CD14-positive monocyte (primary cell): Measurements from ENCODE around the gene TTC7B. TPM values are rescaled to one million over a fixed set of nuclear protein-coding genes. Genes with fewer than 3 reads are reported as not detected.
A peak's percentile ranks its signal among the peaks of the same experiment; 100 is the strongest.

Source experiments
- DNase-seq, 3 donors: peaks; one replicate each; pipeline ENCODE4 v3.0.0-alpha.2; 2011 to 2022
- H2AFZ ChIP-seq: 2 replicates; pipeline ENCODE4 v1.6.0; 2012; ENCODE audit warnings: mild to moderate bottlenecking, low read depth, low read length, inconsistent platforms; ENCODE audit not compliant: insufficient read depth, poor library complexity, severe bottlenecking
- H3K27ac ChIP-seq, 2 donors: 1 replicate in 1 of 2; 2 replicates in 1 of 2; pipeline ENCODE4 v1.5.1; 2012 to 2013; ENCODE audit warnings: low read length in 2 of 2, control low read depth in 1 of 2, inconsistent platforms in 1 of 2, low read depth in 1 of 2, mild to moderate bottlenecking in 1 of 2
- H3K27me3 ChIP-seq, 2 donors: one replicate each; pipeline versions ENCODE4 v1.6.0 to v1.6.1; 2011 to 2013; ENCODE audit warnings: low read length in 2 of 2; ENCODE audit not compliant: control insufficient read depth in 2 of 2, insufficient read depth in 2 of 2
- H3K36me3 ChIP-seq, 2 donors: replicated peaks in 1 of 2; 1 replicate in 1 of 2; 2 replicates in 1 of 2; pipeline versions ENCODE4 v1.5.1 to v1.6.1; 2012 to 2013; ENCODE audit warnings: low read length in 2 of 2, control low read depth in 1 of 2, inconsistent platforms in 1 of 2, mild to moderate bottlenecking in 1 of 2; ENCODE audit not compliant: insufficient read depth in 2 of 2, control insufficient read depth in 1 of 2
- H3K4me1 ChIP-seq, 2 donors: 1 replicate in 1 of 2; 2 replicates in 1 of 2; pipeline versions ENCODE4 v1.5.1 to v1.6.1; 2012 to 2013; ENCODE audit warnings: low read length in 2 of 2, control low read depth in 1 of 2, inconsistent platforms in 1 of 2, mild to moderate bottlenecking in 1 of 2, moderate library complexity in 1 of 2; ENCODE audit not compliant: insufficient read depth in 2 of 2, control insufficient read depth in 1 of 2
- H3K4me2 ChIP-seq: replicated peaks from 2 replicates; pipeline ENCODE3; 2012; ENCODE audit warnings: low read length, moderate library complexity, mild to moderate bottlenecking; ENCODE audit not compliant: poor library complexity, severe bottlenecking; ENCODE audit errors: extremely low read depth
- H3K4me3 ChIP-seq, 3 experiments: fragments of 200-600 bp in 1 of 3; sonication (generic) in 1 of 3; replicated peaks in 1 of 3; 1 replicate in 2 of 3; 2 replicates in 1 of 3; pipeline ENCODE4 v1.5.1; 2011 to 2013; ENCODE audit warnings: low read length in 3 of 3, mild to moderate bottlenecking in 3 of 3, control low read depth in 2 of 3, low read depth in 2 of 3, inconsistent platforms in 1 of 3, moderate library complexity in 1 of 3
- H3K79me2 ChIP-seq: 2 replicates; pipeline ENCODE4 v1.6.0; 2012; ENCODE audit warnings: mild to moderate bottlenecking, control low read depth, inconsistent platforms, low read length, moderate library complexity; ENCODE audit not compliant: insufficient read depth
- H3K9ac ChIP-seq: 2 replicates; pipeline ENCODE4 v1.6.0; 2017; ENCODE audit warnings: low read length, mild to moderate bottlenecking; ENCODE audit not compliant: insufficient read depth, poor library complexity, severe bottlenecking
- H3K9me3 ChIP-seq, 2 donors: replicated peaks in 1 of 2; 1 replicate in 1 of 2; 2 replicates in 1 of 2; pipeline versions ENCODE4 v1.5.1 to v1.6.1; 2012 to 2013; ENCODE audit warnings: low read length in 2 of 2, control low read depth in 1 of 2; ENCODE audit not compliant: control insufficient read depth in 1 of 2, insufficient read depth in 1 of 2
- H4K20me1 ChIP-seq: 2 replicates; pipeline ENCODE4 v1.6.0; 2012; ENCODE audit warnings: mild to moderate bottlenecking, low read length, control low read depth, moderate library complexity; ENCODE audit not compliant: insufficient read depth
- H3K27ac Mint-ChIP-seq, 7 donors: one replicate each; pipeline ENCODE4 v1.8.0; 2020; ENCODE audit warnings: mild to moderate bottlenecking in 7 of 7, mixed read lengths in 7 of 7, moderate library complexity in 6 of 7, inconsistent platforms in 2 of 7
- H3K27me3 Mint-ChIP-seq, 3 donors: one replicate each; pipeline ENCODE4 v1.8.0; 2021 to 2022; ENCODE audit warnings: low read depth in 3 of 3, mild to moderate bottlenecking in 3 of 3, mixed read lengths in 3 of 3, moderate library complexity in 3 of 3, inconsistent platforms in 1 of 3
- H3K36me3 Mint-ChIP-seq, 2 donors: one replicate each; pipeline ENCODE4 v1.8.0; 2020; ENCODE audit warnings: mixed read lengths in 2 of 2, inconsistent platforms in 1 of 2, mild to moderate bottlenecking in 1 of 2
- H3K4me1 Mint-ChIP-seq: one replicate; pipeline ENCODE4 v1.8.0; 2020; ENCODE audit warnings: mild to moderate bottlenecking, mixed read lengths
- H3K4me3 Mint-ChIP-seq, 2 donors: one replicate each; pipeline ENCODE4 v1.8.0; 2020; ENCODE audit warnings: mild to moderate bottlenecking in 2 of 2, mixed read lengths in 2 of 2, moderate library complexity in 1 of 2
- H3K9me3 Mint-ChIP-seq, 7 donors: one replicate each; pipeline ENCODE4 v1.8.0; 2020 to 2022; ENCODE audit warnings: mixed read lengths in 7 of 7, mild to moderate bottlenecking in 6 of 7, moderate library complexity in 6 of 7, inconsistent platforms in 2 of 7
- CTCF ChIP-seq: fragments of 200-600 bp; IDR thresholded peaks from one replicate; pipeline ENCODE4 v1.8.0; 2022; ENCODE audit warnings: antibody characterized with exemption, mild to moderate bottlenecking
- WGBS: methylation state at CpG from one replicate; pipeline ENCODE4 v1.1.5; 2013; ENCODE audit warnings: missing lambda C conversion rate; ENCODE audit not compliant: insufficient coverage; 5-methylcytosine and 5-hydroxymethylcytosine counted together
- intact Hi-C, 2 donors: fragments of 100-400 bp; cut with micrococcal nuclease; formaldehyde crosslinking; loops; one replicate each; pipeline versions ENCODE4 v1.15.0 to v1.15.1; 2023
- polyA plus RNA-seq, 3 donors: library from polyadenylated mRNA; depleted of rRNA in 1 of 3; unstranded in 2 of 3; stranded (reverse) in 1 of 3; fragments of 300-500 nt in 2 of 3; fragments of >200 nt in 1 of 3; fragmentation: Illumina TruSeq in 2 of 3; gene quantifications; 1 replicate in 2 of 3; 2 replicates in 1 of 3; pipeline ENCODE4 v1.2.3, GENCODE V29; 2012 to 2021

The TTC7B gene
- polyA plus RNA-seq, 3 donors, result 0.87 to 2.6 (median 1.2) TPM

- H3K36me3 Mint-ChIP-seq, result no peaks in the 10 kb centered on the region
- H3K27ac Mint-ChIP-seq, result peak overlapping the region in 1 of 7 donors; percentile 53
- Histone ChIP-seq H3K9me3 (no peaks in the 10 kb centered on the region), H3K27ac (no peak overlapping the region), H3K4me3 (no peak overlapping the region), H2AFZ (no peak overlapping the region), H3K36me3 (no peaks in the 10 kb centered on the region), H3K79me2 (no peaks in the 10 kb centered on the region), H3K4me1 (peaks cover 10 to 26% of the 10 kb centered on the region in 2 donors), H3K4me2 (no peak overlapping the region), H3K27me3 (no peaks in the 10 kb centered on the region), H4K20me1 (no peaks in the 10 kb centered on the region), H3K9ac (no peak overlapping the region)
- H3K9me3 Mint-ChIP-seq, result no peaks in the 10 kb centered on the region
- TF ChIP-seq CTCF, result no peak
- H3K4me1 Mint-ChIP-seq, result peaks cover 31% of the 10 kb centered on the region
- DNase-seq, result no peak
- intact Hi-C loops, result loop anchor here in 1 of 2 donors (10.0 kb wide), 1 partner anchor 54 kb away; no protein-coding TSS in a partner anchor
- 95% methylated on average over 8 of the region's 12 CpGs for WGBS
- peaks cover 0 to 2% (median 2%) of the 10 kb centered on the region in 3 donors for H3K27me3 Mint-ChIP-seq
- H3K4me3 Mint-ChIP-seq, result no peak overlapping the region
These were observed 215.6 kb downstream of the TTC7B start for GRCh38 chr14:90600619-90601018.

GRCh38 chr14:90599748-90600507 is 216.3 kb downstream of the TTC7B start:
- H3K4me2 ChIP-seq, result peak overlapping the region; percentile 60
- 50% methylated on average over 2 of the region's 12 CpGs for WGBS
- intact Hi-C loops, result loop anchor here in 1 of 2 donors (10.0 kb wide), 1 partner anchor 55 kb away; no protein-coding TSS in a partner anchor
- no peaks in the 10 kb centered on the region for H3K9me3 Mint-ChIP-seq
- H3K36me3 ChIP-seq, result no peaks in the 10 kb centered on the region
- peaks cover 4 to 19% of the 10 kb centered on the region in 2 donors for H3K4me1 ChIP-seq
- no peaks in the 10 kb centered on the region for H3K36me3 Mint-ChIP-seq
- no peaks in the 10 kb centered on the region for H4K20me1 ChIP-seq
- peaks cover 24% of the 10 kb centered on the region for H3K4me1 Mint-ChIP-seq
- TF ChIP-seq CTCF, result no peak
- peak overlapping the region; percentile 62 for H2AFZ ChIP-seq
- no peaks in the 10 kb centered on the region for H3K9me3 ChIP-seq
- H3K4me3 Mint-ChIP-seq, result peak overlapping the region; percentile 69 to 82
- peaks cover 0 to 2% (median 2%) of the 10 kb centered on the region in 3 donors for H3K27me3 Mint-ChIP-seq
- no peaks in the 10 kb centered on the region for H3K79me2 ChIP-seq
- peak overlapping the region in 2 of 3 experiments; percentile 2 to 63 for H3K4me3 ChIP-seq
- H3K27ac ChIP-seq, result peak overlapping the region in 1 of 2 donors; percentile 16
- peak overlapping the region in 5 of 7 donors; percentile 40 to 83 (median 66) for H3K27ac Mint-ChIP-seq
- no peak overlapping the region for H3K9ac ChIP-seq
- no peaks in the 10 kb centered on the region for H3K27me3 ChIP-seq
- peak in 1 of 3 donors; percentile 13 for DNase-seq
